GM12865 (cell line): Measurements from ENCODE around the gene OR10H1.
"Not testable (repeated sequence)": the region's sequence is repeated elsewhere in the genome, so short reads cannot be mapped to it uniquely, and the experiment has no call there.

Experiments used
- DNase-seq: peaks from one replicate; pipeline ENCODE4 v3.0.0; 2010; ENCODE audit warnings: low read depth
- H3K4me3 ChIP-seq: 2 replicates; pipeline ENCODE4 v1.5.1; 2011; ENCODE audit warnings: mild to moderate bottlenecking, low read depth, low read length, control low read depth
- TF ChIP-seq, protein P1 (sequence below): IDR thresholded peaks from 2 replicates; pipeline ENCODE4 v1.5.1; 2011; ENCODE audit warnings: low read length, control low read depth, low read depth, inconsistent platforms; ENCODE audit not compliant: insufficient read depth; ENCODE audit errors: missing control alignments

The OR10H1 gene

DNA sequence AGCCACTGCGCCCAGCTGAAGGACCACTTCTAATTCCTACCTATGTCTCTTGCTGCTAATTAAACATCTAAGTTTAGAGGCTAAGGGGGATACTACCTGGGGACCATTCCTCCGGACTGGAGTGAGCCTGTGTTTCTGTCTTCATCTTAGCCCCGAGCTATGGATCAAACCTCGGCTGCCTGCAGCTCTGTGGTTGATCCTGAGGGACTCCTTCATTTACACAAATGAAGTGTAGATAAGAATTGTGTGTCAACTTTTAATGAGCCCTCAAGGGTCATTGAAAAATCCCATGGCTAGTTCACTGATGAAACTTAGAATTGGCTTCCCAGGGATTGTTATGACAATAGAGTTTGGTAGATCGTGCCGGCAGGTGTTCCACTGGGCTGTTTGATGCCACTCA is 31.5 kb upstream of the OR10H1 start:
- H3K4me3 ChIP-seq, result no peak overlapping the region
- TF ChIP-seq, protein P1, sequence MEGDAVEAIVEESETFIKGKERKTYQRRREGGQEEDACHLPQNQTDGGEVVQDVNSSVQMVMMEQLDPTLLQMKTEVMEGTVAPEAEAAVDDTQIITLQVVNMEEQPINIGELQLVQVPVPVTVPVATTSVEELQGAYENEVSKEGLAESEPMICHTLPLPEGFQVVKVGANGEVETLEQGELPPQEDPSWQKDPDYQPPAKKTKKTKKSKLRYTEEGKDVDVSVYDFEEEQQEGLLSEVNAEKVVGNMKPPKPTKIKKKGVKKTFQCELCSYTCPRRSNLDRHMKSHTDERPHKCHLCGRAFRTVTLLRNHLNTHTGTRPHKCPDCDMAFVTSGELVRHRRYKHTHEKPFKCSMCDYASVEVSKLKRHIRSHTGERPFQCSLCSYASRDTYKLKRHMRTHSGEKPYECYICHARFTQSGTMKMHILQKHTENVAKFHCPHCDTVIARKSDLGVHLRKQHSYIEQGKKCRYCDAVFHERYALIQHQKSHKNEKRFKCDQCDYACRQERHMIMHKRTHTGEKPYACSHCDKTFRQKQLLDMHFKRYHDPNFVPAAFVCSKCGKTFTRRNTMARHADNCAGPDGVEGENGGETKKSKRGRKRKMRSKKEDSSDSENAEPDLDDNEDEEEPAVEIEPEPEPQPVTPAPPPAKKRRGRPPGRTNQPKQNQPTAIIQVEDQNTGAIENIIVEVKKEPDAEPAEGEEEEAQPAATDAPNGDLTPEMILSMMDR, result no peak
- no peak for DNase-seq

DNA sequence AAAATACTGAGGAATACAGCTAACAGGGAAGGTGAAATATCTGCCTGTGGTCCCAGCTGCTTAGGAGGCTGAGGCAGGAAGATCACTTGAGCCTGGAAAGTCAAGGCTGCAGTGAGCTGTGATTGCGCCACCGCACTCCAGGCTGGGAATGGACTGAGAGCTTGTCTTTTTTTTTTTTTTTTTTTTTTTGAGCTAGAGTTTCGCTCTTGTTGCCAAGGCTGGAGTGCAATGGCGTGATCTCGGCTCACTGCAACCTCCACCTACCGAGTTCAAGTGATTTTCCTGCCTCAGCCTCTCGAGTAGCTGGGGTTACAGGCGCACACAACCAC is 28.4 kb upstream of the OR10H1 start:
- H3K4me3 ChIP-seq, DNase-seq: not testable (repeated sequence)

DNA sequence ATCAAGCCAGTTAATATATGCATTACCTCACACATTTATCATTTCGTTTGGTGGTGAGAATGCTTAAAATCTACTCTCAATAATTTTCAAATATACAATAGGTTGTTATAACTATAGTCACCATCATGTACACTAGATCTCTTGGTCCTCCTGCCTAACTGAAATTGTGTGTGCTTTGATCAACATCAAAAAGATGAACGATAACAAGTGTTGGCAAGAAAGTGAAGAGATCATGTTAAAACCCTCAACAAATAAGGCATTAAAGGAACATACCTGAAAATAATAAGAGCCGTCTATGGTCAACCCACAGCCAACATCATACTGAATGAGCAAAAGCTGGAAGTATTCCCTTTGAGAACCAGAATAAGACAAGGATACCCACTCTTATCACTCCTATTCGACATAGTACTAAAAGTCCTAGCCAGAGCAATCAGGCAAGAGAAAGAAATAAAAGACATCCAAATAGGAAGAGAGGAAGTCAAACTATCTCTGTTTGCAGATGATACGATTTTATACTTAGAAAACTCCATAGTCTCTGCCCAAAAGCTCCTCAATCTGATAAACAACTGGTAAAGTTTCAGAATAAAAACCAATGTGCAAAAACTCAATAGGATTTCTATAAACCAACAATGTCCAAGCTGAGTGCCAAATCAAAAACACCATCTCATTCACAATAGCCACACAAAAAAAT is 27.9 kb upstream of the OR10H1 start:
- TF ChIP-seq, protein P1, result no peak
- DNase-seq, result no peak
- H3K4me3 ChIP-seq, result no peak overlapping the region

DNA sequence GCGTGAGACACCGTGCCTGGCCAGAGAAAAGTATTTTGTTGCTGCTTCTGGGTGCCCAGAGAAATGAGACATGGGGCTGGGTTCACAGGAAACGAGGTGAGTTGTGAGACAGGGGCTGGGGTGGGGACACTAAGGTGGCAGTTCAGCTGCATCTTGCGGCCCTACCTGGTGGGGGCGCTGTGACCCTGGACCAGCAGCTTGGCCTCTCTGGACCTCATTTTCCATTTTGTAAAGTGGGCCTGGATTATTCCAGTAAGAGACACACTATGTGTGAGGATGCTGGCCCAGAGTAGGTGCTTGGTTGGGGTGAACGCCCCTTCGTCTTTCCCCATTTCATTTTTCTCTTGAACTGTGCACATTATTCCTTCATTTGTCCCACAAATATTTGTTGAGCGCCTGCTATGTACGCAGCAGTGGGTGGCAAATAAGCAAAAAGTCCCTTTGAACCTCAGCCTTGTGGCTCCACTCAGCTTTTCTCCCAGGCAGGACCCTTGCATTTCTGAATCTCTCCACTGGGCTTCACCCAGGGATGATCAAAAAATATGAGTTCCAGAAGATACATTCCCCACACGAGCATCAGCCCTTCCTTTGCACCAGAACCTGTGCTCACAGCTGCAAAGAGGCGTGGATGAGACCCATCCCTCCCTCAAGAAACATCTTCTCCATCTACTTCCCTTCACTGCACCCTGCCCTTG is 26.6 kb upstream of the OR10H1 start:
- peak; percentile 9 for DNase-seq
- TF ChIP-seq, protein P1, result peak; percentile 36
- H3K4me3 ChIP-seq, result no peak overlapping the region

DNA sequence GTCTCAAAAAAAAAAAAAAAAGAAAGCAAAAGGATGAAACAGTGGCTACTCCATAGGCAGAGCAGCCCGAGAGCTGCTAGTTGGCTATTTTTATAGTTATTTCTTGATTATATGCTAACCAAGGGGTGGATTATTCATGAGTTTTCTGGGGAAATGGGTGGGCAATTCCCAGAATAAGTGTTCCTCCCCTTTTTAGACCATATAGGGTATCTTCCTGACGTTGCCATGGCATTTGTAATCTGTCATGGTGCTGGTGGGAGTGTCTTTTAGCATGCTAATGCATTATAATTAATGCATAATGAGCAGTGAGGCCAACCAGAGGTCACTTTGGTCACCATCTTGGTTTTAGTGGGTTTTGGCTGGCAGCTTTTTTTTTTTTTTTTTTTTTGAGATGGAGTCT is 25.4 kb upstream of the OR10H1 start:
- DNase-seq, result no peak
- TF ChIP-seq, protein P1, result no peak
- no peak overlapping the region for H3K4me3 ChIP-seq

DNA sequence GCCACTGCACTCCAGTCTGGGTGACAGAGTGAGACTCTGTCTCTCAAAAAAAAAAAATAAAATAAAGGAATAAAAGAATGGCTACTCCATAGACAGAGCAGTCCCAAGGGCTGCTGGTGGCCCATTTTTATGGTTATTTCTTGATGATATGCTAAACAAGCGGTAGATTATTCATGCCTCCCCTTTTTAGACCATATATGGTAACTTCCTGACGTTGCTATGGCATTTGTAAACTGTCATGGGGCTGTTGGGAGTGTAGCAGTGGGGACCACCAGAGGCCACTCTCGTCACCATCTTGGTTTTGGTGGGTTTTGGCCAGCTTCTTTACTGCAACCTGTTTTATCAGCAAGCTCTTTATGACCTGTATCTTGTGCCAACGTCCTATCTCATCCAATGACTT is 24.4 kb upstream of the OR10H1 start:
- DNase-seq, H3K4me3 ChIP-seq: not testable (repeated sequence)

DNA sequence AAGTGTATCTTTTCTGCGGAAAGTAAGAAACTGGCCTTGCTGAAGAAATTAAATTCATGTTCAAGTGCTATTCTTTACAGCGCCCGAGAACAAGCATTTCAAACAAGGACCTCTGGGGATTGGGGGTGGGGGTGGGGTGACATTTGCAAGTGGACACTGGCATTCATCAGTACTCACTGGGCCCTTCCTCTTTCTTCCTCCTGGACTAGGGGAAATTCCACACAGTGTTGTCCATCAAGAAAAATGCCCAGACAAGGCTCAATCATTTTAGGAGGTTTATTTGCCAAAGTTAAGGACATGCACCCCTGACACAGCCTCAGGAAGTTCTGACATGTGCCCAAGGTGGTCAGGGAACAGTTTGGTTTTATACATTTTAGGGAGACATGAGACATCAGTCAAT is 22.9 kb upstream of the OR10H1 start:
- TF ChIP-seq, protein P1, result no peak
- DNase-seq, result no peak
- H3K4me3 ChIP-seq, result no peak overlapping the region

DNA sequence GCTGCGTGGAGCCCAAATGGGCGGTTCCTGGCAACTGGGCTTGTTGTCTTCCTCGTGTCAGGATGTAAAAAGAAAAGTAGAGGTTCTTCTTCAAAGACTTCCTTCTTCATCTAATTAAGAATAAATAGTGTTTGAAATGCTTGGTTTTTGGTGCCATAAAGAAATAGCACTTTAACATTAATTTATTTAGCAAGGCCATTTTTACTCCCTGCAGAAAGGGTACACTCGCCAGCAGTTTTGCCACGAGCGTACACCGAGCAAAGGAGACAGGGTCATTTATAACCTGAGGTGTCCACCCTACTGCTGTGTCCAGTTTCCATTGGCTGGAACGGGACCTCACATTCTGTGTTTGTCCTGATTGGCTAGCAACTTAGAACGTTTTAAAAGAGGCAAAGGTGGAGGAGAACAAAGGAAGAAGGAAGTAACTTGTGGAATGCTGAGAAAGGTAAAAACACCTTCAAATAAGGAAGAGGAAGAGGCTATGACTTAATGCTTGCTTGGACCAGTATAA is 21.8 kb upstream of the OR10H1 start:
- H3K4me3 ChIP-seq, result peak overlapping the region; percentile 98
- TF ChIP-seq, protein P1, result no peak
- no peak for DNase-seq
